ENCODE data around the gene SUCO.

- TF ChIP-seq, protein P1, sequence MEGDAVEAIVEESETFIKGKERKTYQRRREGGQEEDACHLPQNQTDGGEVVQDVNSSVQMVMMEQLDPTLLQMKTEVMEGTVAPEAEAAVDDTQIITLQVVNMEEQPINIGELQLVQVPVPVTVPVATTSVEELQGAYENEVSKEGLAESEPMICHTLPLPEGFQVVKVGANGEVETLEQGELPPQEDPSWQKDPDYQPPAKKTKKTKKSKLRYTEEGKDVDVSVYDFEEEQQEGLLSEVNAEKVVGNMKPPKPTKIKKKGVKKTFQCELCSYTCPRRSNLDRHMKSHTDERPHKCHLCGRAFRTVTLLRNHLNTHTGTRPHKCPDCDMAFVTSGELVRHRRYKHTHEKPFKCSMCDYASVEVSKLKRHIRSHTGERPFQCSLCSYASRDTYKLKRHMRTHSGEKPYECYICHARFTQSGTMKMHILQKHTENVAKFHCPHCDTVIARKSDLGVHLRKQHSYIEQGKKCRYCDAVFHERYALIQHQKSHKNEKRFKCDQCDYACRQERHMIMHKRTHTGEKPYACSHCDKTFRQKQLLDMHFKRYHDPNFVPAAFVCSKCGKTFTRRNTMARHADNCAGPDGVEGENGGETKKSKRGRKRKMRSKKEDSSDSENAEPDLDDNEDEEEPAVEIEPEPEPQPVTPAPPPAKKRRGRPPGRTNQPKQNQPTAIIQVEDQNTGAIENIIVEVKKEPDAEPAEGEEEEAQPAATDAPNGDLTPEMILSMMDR (IDR thresholded peaks at IDR 0.05), result no peak
- no peak for TF ChIP-seq POLR2A (IDR thresholded peaks at IDR 0.05)
These were observed 70.9 kb downstream of the SUCO start for GRCh38 chr1:172603816-172604215.

Data from thyroid gland (tissue), 4 donors.